SK-N-SH (cell line): ENCODE data around the gene MAPK12. TPM values are rescaled to one million over a fixed set of nuclear protein-coding genes. Genes with fewer than 3 reads are reported as not detected.

ENCODE experiments used
- CTCF ChIA-PET: fragments of 300-600, 350-600 bp; formaldehyde crosslinking; extraction: SDS; loops from one replicate; lab custom pipeline; 2021; lab: Yijun Ruan, JAX
- POLR2A ChIA-PET: fragments of 350-600 bp; sonication (Branson Sonifier 250); formaldehyde crosslinking; extraction: SDS; loops from one replicate; lab custom pipeline; 2020; ENCODE audit warnings: antibody characterized with exemption, inconsistent platforms; lab: Yijun Ruan, JAX
- DNase-seq: peaks from one replicate; pipeline ENCODE4 v3.0.0; 2012
- H2AFZ ChIP-seq: fragments of 200-600 bp; sonication (generic); 2 replicates; pipeline ENCODE4 v1.8.1; 2016; ENCODE audit warnings: antibody characterized with exemption, mild to moderate bottlenecking, low read depth
- H3F3A ChIP-seq: fragments of 200-600 bp; sonication (generic); replicated peaks from 2 replicates; pipeline ENCODE3; 2016; ENCODE audit warnings: antibody characterized with exemption, mild to moderate bottlenecking; ENCODE audit not compliant: insufficient read depth
- H3K27ac ChIP-seq, 2 experiments: fragments of 200-500 bp in 1 of 2; fragments of 200-600 bp in 1 of 2; sonication (Bioruptor generic) in 1 of 2; sonication (generic), shearing (Covaris generic) in 1 of 2; 2 replicates each; pipeline versions ENCODE4 v1.5.1 to v1.6.1; 2014 to 2016; ENCODE audit warnings: low read depth in 2 of 2, inconsistent platforms in 1 of 2, low read length in 1 of 2, mild to moderate bottlenecking in 1 of 2, mixed read lengths in 1 of 2
- H3K27me3 ChIP-seq: fragments of 200-600 bp; sonication (generic), shearing (Covaris generic); 2 replicates; pipeline ENCODE4 v1.6.1; 2016; ENCODE audit warnings: mixed run types; ENCODE audit not compliant: insufficient read depth
- H3K36me3 ChIP-seq, 2 experiments: fragments of 200-500 bp in 1 of 2; fragments of 200-600 bp in 1 of 2; sonication (Bioruptor generic) in 1 of 2; sonication (generic) in 1 of 2; replicated peaks in 1 of 2; 2 replicates each; pipeline versions ENCODE3 to v1.5.1; 2014 to 2016; ENCODE audit warnings: low read length in 1 of 2, mild to moderate bottlenecking in 1 of 2; ENCODE audit not compliant: insufficient read depth in 2 of 2, control insufficient read depth in 1 of 2
- H3K4me1 ChIP-seq, 2 experiments: fragments of 200-500 bp in 1 of 2; fragments of 200-600 bp in 1 of 2; sonication (Bioruptor generic) in 1 of 2; sonication (generic), shearing (Covaris generic) in 1 of 2; 2 replicates each; pipeline versions ENCODE4 v1.5.1 to v1.6.1; 2014 to 2016; ENCODE audit warnings: low read depth in 1 of 2, low read length in 1 of 2, mixed run types in 1 of 2; ENCODE audit not compliant: insufficient read depth in 2 of 2, control insufficient read depth in 1 of 2
- H3K4me2 ChIP-seq: fragments of 200-600 bp; sonication (generic), shearing (Covaris generic); 2 replicates; pipeline ENCODE4 v1.6.1; 2017; ENCODE audit warnings: mixed run types
- H3K4me3 ChIP-seq, 2 experiments: fragments of 200-500 bp in 1 of 2; fragments of 200-600 bp in 1 of 2; sonication (Bioruptor generic) in 1 of 2; sonication (generic), shearing (Covaris generic) in 1 of 2; 2 replicates each; pipeline versions ENCODE4 v1.5.1 to v1.8.1; 2014 to 2016; ENCODE audit warnings: low read depth in 2 of 2, inconsistent platforms in 1 of 2, low read length in 1 of 2, mild to moderate bottlenecking in 1 of 2, mixed read lengths in 1 of 2, moderate library complexity in 1 of 2
- H3K79me2 ChIP-seq: fragments of 200-600 bp; sonication (generic); 2 replicates; pipeline ENCODE4 v1.8.1; 2017; ENCODE audit warnings: mild to moderate bottlenecking; ENCODE audit not compliant: insufficient read depth
- H3K9ac ChIP-seq: fragments of 200-600 bp; sonication (generic); 2 replicates; pipeline ENCODE4 v1.6.1; 2017; ENCODE audit warnings: mixed run types
- H3K9me2 ChIP-seq: fragments of 200-600 bp; sonication (generic); 2 replicates; pipeline ENCODE4 v1.6.1; 2017; ENCODE audit warnings: mixed run types
- H3K9me3 ChIP-seq: fragments of 200-600 bp; sonication (generic); 2 replicates; pipeline ENCODE4 v1.6.1; 2017; ENCODE audit warnings: mixed run types, mild to moderate bottlenecking, moderate library complexity
- H4K20me1 ChIP-seq: fragments of 200-600 bp; sonication (generic); 2 replicates; pipeline ENCODE4 v1.6.1; 2017; ENCODE audit warnings: mild to moderate bottlenecking, mixed run types; ENCODE audit not compliant: insufficient read depth
- ELF1 ChIP-seq: IDR thresholded peaks from 2 replicates; pipeline ENCODE4 v1.4.0; 2012
- FOXJ3 ChIP-seq: sonication (generic); formaldehyde crosslinking; IDR thresholded peaks from 2 replicates; pipeline ENCODE4 v1.5.1; 2020; ENCODE audit warnings: mild to moderate bottlenecking, missing genetic modification reagents
- FOXM1 ChIP-seq: IDR thresholded peaks from 2 replicates; pipeline ENCODE4 v1.4.0; 2012; ENCODE audit warnings: low read depth, mild to moderate bottlenecking
- MAX ChIP-seq: IDR thresholded peaks from 2 replicates; pipeline ENCODE4 v1.4.0; 2012; ENCODE audit warnings: low read depth
- NRF1 ChIP-seq: IDR thresholded peaks from 2 replicates; pipeline ENCODE4 v1.6.1; 2012; ENCODE audit warnings: low read depth, mild to moderate bottlenecking, low read length
- PBX3 ChIP-seq: IDR thresholded peaks from 2 replicates; pipeline ENCODE4; 2012
- POLR2AphosphoS5 ChIP-seq: IDR thresholded peaks from 2 replicates; pipeline ENCODE4 v1.6.1; 2012; ENCODE audit warnings: low read depth, low read length
- SMC3 ChIP-seq: IDR thresholded peaks from 2 replicates; pipeline ENCODE4 v1.6.1; 2012; ENCODE audit warnings: low read depth, low read length, improper control_type of control experiment
- TAF1 ChIP-seq: IDR thresholded peaks from 2 replicates; pipeline ENCODE4 v1.6.1; 2012; ENCODE audit warnings: low read depth, mild to moderate bottlenecking, low read length, moderate library complexity, borderline replicate concordance
- TCF12 ChIP-seq: IDR thresholded peaks from 2 replicates; pipeline ENCODE4 v1.4.0; 2012
- USF2 ChIP-seq: fragments of 150-350 bp; IDR thresholded peaks from 2 replicates; pipeline ENCODE4 v1.6.1; 2017; ENCODE audit warnings: antibody characterized with exemption, low read length, low read depth, borderline replicate concordance
- WGBS: methylation state at CpG from one replicate; pipeline ENCODE4 v1.1.6; 2017; ENCODE audit warnings: low lambda C conversion rate; 5-methylcytosine and 5-hydroxymethylcytosine counted together
- polyA plus RNA-seq, 3 experiments: library from polyadenylated mRNA; depleted of rRNA; stranded (reverse); fragments of >200 nt; gene quantifications; 2 replicates each; pipeline ENCODE4 v1.2.3, GENCODE V29; 2012

The MAPK12 gene
- polyA plus RNA-seq, 1 of the 3 experiments (the other 2 are of a cell fraction), result 118 TPM

- no peak for DNase-seq
- peak overlapping the region in 1 of 2 experiments; percentile 12; a peak in 1 of 4 replicates for H3K27ac ChIP-seq
- no peaks in the 10 kb centered on the region for H3K9me2 ChIP-seq
- ChIA-PET CTCF (interaction anchor here (1.1 to 1.8 kb wide), 4 partner anchors 9 to 68 kb away, joined by 3 to 10 read pairs (median 6); no protein-coding TSS in a partner anchor), POLR2A (no interaction called here)
- H3K9me3 ChIP-seq, result no peaks in the 10 kb centered on the region
- TF ChIP-seq TAF1, result no peak
- peaks cover 20% of the 10 kb centered on the region; the same call in 1 of the 2 replicates for H4K20me1 ChIP-seq
- no peak overlapping the region for H2AFZ ChIP-seq
- H3F3A ChIP-seq, result peaks cover 10% of the 10 kb centered on the region
- no peak overlapping the region for H3K4me3 ChIP-seq
- H3K27me3 ChIP-seq, result no peaks in the 10 kb centered on the region
- 86% methylated on average over 12 of the region's 17 CpGs for WGBS
- no peak overlapping the region for H3K4me2 ChIP-seq
- H3K9ac ChIP-seq, result no peak overlapping the region
- H3K36me3 ChIP-seq, result peaks cover 40 to 63% of the 10 kb centered on the region in 2 experiments
- H3K79me2 ChIP-seq, result peaks cover 26% of the 10 kb centered on the region
- peaks cover 0 to 22% of the 10 kb centered on the region in 2 experiments; a peak in 1 of 4 replicates for H3K4me1 ChIP-seq
Observed at GRCh38 chr22:50215297-50216054, 46.0 kb downstream of the MAPK12 start.

GRCh38 chr22:50213263-50213662 is 48.2 kb downstream of the MAPK12 start:
- Histone ChIP-seq H4K20me1 (peaks cover 21% of the 10 kb centered on the region; the same call in 1 of the 2 replicates), H3K9me2 (no peaks in the 10 kb centered on the region), H3K9me3 (no peaks in the 10 kb centered on the region), H2AFZ (no peak overlapping the region), H3K4me2 (no peak overlapping the region), H3K9ac (no peak overlapping the region), H3K4me1 (peaks cover 0 to 16% of the 10 kb centered on the region in 2 experiments; a peak in 1 of 4 replicates), H3K36me3 (peaks cover 37 to 60% of the 10 kb centered on the region in 2 experiments), H3K27ac (no peak overlapping the region), H3K79me2 (peaks cover 32% of the 10 kb centered on the region), H3K27me3 (no peaks in the 10 kb centered on the region), H3K4me3 (no peak overlapping the region), H3F3A (peaks cover 10% of the 10 kb centered on the region)
- POLR2A ChIA-PET, result no interaction called here
- 99% methylated on average over 9 of the region's 9 CpGs for WGBS
- DNase-seq, result no peak
- CTCF ChIA-PET, result interaction anchor here (0.7 to 1.7 kb wide), 3 partner anchors 8 to 131 kb away, joined by 4 read pairs; no protein-coding TSS in a partner anchor
- TF ChIP-seq NRF1, result no peak
- TF ChIP-seq FOXJ3, result no peak
- TF ChIP-seq FOXM1, result no peak
- no peak for TF ChIP-seq TCF12
- TF ChIP-seq SMC3, result no peak
- no peak for TF ChIP-seq ELF1
- no peak for TF ChIP-seq MAX
- TF ChIP-seq PBX3, result no peak
- TF ChIP-seq POLR2AphosphoS5, result no peak; the same call in 1 of the 2 replicates
- no peak for TF ChIP-seq USF2
